ENCODE data around the gene GPR3.

GPR3 gene

DNA sequence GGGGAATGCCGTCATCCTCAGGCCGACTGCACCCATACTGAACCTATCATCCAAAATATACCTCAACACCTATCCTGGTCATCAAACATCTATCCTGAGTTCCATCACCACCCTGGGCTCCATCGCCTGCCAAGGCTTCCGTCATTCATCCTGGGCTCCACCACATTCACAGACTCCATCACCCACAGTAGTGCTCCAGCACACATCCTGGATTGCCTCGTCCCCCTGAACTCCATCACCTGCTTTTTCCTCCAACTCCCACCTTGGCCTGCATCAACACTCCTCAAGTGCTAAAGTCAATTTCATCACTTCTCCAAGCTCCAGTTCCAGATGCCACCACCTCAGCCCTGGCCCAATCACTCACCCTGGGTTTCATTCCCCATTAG, 33.5 kb upstream of the GPR3 start:
- no peak for FAIRE-seq

DNA sequence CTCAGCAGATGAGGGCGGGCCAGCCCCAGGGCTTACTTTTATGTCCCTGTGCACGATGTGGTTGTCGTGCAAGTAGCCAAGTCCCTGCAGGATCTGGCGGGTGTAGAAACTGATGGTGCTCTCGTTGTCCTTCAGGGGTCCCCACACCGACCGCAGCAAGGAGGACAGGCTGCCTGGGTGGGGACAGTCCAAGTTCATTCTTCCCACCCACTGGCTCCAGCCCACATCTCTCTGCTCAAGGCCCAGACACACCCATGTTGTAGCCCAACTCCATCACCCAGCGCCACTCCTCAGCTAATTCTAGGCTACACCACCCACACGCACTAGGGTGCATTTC, 32.6 kb upstream of the GPR3 start:
- no peak for FAIRE-seq

DNA sequence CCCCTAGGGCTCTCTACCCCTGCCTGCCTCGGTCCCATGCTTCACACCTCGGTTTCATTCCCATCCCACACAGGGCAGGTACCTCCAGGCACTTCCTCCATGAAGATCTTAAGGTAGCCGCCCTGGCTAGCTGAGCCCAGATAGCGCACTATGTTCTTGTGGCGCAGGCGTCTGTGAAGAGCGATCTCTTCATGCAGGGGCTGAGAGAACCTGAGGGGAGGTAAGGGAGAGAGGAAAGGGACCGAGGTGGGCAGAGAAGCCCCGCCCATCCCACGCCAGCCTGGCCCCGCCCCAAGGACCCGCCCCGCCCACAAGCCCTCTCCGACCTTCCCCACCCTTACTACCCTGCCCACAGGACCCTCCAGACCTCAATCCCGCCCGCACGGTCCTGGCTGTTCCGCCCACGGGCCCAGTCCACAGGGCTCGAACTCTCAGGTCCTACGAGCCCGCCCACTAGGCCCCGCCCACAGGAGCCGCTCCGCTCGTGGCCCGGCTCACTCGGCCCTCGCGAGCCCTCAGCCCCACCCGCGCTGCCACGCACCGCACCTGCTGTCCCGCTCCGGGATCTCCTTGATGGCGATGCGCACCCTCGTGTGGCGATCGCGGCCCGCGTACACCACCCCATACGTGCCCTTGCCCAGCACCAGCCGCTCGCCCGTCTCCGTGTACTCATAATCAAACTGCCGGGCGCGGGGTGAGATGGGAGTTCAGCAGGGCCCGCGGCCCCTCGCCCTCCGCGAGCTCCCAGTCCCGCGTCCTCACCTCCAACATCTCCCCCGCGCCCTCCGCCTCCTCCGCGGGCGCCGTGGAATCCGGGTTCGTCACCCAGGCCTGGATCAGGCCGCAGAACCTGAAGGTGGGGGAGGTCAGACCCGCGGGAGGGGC, 32.0 kb upstream of the GPR3 start:
- no peak for FAIRE-seq

DNA sequence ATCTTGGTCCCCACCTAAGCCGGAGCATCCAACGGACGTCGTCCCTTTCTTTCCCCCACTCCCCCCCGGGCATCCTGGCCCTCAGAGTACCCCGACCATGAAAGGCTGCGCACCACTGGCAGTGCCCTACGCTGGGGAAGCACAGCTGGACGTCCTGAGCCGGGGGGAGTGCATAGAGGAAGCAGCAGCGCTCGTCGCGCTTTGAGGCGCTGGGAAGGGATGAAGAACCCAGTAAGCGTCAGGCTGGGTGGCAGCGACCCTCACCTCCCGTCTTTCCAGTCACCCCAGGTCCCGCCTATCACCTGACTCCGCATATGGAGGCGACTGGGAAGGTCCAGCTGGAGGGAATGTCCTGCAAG, 31.4 kb upstream of the GPR3 start:
- no peak for FAIRE-seq

DNA sequence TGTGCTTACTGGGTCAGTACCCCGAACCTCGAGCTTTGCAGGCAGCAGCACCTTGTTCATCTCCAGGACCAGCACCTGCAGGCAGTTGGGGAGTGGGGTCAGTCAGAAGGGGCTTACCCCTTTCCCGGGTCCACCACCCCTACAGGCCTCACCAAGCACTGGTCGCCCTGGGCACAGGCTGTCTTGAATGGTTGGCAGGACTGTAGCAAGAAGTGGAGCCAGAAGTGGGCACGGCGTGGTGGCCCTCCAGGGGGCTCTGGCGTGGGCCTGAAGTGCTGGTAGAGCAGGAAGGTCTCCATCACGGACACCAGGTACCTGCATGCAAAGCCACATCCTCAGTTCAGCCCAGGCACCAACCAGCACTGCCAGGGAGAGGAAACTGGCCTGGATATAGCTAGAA, 30.9 kb upstream of the GPR3 start:
- no peak for FAIRE-seq

DNA sequence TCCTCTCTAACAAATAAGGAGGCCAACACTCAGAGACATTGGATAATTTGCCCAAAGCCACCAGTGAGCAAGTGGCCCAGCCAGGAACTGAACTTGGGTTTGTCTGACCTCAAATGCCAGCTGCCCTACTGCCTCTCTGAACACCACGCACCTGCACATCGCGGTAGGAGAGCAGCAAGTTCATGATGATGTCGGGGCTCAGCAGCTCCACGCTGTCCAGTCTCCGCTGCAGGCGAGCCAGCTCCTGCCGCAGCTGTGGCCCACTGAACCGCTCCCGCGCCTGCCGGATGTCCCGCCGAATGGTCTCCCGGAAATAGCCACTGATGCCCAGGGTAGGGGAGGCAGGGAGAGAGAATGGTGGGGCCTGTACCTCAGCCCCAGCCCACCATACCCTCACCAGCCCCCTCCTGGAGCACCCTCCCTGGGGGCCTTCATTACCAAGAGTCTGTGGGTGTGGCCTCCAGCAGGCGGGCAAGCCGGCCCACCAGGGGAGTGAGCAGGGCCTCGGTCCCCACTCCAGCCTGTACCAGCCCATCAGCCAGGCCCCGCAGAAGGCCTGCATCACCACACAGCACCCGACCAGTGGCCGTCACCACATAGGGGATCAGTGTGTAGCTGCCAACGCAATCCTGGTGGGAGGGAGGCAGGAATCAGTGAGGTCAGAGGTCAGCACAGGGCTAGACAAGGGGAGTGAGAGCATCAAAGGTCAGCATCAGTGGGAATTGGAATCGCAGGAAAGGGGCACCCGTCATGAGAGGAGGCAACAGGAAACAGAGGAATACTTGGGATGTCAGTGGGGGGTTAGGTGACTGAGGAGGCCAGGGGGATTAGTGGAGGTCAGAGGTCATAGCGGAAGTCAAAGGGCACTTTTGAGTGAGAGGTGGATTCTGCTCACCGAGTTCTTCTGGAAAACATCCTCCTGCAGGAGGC, 28.4 kb upstream of the GPR3 start:
- FAIRE-seq: no peak

DNA sequence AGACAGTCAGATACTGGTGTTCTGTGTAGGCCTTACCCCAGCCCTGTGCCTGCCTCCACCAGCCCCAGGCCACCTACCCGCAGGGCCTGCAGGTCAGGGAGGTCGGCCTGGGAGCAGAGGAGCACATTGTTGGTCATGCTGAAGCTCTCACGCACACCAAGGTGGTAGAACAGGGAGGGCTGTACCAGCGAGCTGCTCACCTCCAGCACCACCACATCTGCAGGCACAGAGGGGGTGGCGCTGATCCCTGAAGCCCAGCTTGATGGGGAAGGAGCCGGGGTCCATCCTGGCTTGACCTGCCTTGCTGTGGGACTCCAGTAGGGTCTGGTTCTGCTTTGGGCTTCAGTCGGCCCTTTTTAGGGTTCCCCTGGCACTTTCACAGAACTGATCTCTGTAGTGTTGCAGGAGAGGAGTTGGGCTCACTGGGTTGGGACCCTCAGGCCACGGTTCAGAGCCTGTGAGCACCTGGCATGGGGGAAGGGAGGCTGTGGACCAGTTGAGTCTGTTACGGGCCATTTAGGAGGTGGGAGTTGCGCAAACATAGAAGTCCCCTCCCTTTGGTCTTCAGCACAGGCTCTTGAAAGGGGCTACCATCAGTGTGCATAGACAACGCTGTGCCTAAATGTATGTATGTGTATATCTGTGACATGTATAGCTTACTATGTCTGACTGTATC, 27.6 kb upstream of the GPR3 start:
- no peak for FAIRE-seq

DNA sequence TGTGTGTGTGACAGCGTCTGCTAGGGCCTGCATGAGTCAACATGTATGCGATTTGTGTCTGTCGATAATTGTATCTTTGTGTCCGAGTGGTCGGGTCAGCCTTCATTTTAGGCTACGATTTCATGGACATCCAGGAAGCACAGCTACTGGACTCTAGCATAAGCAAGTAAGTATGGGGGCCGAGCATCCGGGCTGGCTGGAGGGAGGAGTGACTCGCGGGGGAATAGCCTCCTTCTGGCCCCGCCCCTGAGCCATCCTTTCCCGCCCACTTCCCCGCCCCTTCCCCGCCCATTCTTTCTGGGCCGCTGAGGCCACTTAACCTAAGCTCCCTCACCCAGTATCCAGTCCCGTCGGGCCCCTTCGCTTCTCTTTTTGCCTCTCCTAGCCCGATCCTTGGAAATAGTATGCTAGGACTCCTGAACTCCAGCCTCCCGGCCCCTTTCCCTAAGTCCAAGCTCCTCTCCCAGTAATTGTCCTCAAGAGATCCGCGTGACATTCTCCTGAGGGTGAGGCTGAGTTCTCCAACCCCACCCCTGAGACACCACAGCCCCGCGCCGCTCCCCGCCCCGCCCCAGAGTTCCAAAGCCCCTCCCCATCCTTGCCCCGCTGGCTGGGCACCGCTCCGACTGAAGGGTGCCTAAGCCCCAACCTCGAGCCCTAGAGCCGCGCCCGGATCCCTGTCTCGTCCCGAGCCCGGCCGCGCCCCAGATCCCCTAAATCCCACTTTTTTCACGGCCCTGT, 26.9 kb upstream of the GPR3 start:
- FAIRE-seq: no peak

DNA sequence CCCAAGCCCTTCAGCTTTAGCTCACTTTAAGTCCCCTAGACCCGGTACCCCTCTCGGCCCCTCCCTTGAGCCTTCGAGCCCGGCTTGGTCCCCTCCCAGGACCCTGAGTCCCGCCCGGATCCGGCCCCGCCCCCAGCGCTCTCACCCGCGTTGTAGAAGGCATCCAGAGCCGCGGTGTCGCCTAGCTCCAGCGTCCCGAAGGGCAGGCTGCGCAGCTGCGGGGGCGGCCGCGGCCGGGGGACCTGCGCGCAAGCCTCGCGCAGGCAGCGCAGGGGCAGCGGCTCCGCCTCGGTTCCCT, 26.4 kb upstream of the GPR3 start:
- no peak for FAIRE-seq

DNA sequence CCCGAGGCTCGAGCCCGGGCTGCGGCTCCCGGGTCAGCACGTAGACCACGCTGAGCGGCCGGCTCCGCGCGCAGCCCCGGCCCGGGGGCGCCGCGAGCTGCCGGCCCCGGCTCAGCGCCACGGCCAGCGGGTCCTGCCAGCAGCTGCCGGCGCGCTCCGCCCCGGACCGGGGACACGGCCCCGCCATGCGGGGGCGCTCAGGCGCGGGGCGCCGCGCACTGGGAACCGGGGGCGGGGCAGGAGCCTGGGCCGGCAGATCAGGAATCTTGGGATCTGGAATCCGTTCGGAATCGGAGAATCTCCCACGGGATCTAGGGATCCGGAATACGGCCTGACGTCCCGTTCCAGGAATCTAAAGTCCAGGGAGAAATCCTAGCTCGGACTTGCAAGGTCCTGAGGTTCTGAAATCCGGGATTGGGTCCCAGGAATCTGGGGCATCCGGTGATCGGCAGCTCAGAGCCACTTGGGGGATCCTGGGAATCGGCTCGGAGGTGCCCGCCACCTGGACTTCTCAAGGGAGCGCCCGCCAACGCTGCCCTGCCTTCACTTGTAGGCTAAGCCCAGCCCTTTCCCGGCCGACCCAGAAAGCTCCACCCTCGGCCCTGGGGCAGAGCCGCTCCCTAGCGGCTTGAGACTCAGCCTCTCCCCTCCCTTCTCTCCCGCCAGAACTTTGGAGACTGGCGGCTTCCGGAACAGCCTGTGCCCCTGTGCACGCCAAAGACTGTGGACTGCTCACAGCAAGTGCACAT, 25.8 kb upstream of the GPR3 start, which contains the start of gene MAP3K6:
MAP3K6 (minus strand) TSS at position 551 of the 749 bp plus-strand sequence; CDS start at position 187, 364 bp downstream.
- FAIRE-seq: no peak

DNA sequence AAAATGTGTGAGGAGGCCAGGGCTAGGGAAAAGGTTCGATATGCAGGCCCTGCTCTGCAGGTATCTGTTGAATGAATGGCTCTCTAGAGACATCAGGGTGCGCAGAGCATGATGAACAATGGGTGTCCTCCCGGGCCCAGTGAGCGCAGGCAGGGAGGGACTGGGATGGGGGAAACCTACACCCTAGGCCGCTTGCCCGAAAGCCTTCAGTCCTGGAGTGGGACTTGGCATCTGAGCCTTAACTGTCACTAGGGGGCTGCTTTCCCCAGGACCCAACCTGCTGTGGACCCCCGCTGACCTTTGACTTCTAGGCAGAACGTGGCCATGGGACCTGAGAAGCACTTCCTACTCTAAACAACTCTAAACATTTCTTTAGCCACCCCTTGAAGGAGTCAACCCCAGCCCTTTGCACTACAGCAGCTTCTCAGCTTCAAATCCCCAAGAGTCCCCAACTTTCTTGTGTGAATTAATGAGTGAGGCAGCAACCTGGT, 25.2 kb upstream of the GPR3 start:
- FAIRE-seq: no peak

DNA sequence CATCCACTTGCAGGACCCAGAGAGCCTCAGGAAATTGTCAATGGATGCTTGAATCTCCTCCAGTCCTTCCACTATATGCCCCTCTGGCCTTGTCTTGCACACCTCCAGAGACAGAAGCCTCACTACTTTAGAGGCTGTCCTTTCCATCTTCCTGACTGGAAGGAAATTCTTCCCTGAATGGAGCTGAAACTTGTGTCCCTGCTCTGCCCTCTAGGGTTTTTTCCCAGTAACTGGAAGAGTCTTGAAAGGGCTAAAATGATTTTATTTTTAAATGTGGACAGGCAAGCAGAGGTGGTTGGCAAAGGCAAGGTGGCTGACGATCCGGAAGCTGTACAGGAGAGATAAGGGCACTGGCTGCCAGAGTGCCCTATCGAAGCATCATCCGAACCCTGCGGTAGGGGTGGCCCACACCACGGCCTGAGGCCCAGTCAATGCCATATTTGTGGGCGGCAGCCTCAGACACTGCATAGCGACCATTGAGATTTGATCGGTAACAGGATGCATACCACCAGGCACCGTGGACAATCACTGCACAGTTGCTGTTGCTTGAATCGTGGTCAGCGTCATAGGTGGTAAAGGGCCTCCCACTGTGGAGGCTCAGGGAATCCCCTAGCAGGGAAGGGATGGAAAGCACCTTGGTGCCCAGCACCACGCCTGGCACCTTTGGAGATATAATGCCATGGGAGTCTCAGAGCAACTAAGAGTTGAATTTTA, 23.4 kb upstream of the GPR3 start:
- no peak for FAIRE-seq

DNA sequence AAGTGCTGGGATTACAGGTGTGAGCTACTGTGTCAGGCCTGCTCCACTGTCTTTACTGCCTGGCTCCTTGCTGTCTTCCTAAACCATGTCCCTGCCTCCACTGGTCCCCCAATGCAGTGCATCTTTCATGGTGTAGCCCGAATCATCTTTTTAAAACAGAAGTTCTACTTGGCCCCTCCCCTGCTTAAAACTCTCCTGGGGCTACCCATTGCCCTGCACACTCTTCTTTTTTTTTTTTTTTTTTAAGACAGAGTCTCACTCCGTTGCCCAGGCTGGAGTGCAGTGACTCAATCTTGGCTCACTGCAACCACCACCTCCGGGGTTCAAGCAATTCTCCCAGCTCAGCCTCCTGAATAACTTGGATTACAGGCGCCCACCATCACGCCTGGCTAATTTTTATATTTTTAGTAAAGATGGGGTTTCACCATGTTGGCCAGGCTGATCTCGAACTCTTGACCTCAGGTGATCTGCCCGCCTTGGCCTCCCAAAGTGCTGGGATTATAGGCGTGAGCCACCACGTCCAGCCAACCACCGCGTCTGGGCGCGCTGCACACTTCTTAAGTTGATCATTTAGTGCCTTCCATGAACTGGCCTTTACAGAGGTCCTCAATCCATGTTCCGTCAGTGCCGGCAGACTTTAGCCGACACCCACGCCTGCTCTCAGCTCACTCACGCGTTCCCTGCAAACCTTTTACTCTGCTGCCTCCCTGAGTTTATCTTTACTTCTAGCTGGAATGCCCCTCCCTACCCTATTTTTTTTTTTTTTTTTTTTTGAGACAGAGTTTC, 20.2 kb upstream of the GPR3 start:
- no peak for FAIRE-seq

DNA sequence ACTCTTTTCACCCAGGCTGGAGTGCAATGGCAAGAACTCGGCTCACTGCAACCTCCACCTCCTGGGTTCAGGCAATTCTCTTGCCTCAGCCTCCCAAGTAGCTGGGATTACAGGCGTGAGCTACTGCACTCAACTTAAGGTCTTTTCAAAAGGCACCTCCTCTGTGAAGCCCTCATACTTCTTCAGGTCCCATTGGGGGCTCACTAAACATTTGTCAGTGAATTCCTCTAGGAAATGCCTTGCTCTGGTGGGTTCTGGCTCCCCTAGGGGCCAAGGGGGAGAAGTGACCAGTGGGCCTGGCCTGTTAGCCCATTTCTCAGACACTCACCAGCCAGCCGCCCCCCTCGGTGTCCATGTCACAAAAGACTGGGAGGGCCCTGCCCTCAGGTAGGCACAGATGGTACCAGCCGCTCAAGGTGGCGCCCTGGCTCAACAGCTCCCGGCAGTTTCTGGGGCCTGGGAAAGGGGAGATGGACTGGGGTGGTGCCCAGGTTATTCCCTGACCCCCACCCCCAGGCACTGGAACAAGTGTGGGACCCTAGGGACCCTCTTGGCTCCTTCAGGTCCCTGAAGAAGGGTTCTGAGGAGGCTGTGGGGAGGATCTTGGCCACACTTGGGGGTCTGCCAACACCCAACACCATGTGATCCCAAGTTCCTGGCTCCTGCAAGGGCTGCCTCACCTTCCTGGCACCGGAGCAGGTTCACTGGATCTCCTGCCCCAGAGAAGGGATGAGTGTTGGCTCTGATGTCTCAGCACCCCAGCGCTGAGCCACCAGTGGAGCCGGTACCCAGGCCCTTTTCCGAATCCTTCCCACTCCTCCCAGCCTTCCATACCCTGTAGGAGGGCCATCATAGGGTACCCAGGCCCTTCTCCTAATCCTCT, 19.4 kb upstream of the GPR3 start:
- no peak for FAIRE-seq

DNA sequence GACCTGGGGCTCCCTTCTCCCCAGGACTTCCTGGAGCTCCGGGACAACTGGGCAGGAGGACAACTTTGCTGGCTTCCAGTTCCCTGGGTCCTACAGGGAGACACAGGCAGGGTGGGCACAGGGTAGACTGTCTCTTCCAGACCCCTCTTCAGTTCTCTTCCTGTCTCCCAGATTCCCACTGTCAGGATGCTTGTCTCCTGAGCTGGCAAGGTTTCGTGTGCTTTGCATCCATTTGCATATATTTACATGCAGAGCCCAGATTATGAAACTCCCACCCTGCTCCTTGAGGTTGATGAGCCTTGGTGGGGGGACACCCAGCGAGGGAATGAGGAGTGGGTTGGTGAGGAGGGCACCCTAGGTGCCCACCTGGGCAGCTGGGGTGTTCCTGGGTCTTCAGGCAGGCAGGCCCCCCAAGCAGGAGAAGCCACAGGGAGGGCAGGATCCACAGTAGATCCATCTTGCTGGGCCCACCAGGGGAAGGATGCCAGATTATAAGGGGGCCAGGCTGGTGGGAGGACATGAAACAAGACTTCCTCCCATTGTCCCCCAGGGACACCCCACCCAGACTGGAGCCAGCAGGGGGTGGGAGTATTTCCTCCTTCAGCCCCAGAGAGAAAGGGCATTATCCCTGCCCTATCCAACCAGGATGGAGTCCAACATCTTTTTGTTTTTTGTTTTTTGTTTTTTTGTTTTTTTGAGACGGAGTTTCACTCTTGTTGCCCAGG, 17.9 kb upstream of the GPR3 start, which contains the start of gene FCN3:
FCN3 (minus strand) TSS at position 463 of the 725 bp plus-strand sequence; CDS start at position 457, 6 bp downstream.
- no peak for FAIRE-seq

DNA sequence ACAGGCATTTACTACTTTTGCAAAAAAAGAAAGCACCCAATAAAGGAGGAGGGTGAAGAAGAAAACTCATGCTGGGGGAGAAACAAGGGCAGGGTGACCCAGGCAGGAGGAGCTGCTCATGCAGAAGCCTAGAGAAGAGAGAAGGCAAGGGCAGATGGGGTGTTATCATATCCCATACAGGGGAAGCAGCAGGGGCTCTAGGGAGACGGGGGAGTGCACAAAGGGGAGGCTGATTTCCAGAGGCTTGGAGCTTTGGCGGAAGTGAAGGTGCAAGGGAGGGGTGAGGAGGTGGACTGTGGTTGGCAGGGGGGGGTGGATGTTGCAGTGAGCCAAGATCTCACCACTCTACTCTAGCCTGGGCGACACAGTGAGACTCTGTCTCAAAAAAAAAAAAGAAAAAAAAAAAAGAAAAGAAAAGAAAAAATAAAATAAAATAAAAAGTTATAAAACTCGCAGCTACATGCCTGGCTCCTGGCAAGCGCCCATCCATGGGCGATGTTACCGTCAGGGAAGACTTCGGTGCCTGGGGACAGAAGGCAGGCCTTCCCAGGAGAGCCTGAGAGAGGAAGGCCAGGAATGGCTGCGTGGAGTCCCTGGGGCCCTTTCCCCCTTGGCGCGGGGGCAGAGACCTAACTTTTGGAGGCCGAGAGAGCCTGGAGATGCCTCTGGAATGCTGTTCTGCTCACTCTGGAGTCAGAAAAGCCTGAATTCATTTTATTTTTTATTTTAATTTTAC, 14.5 kb upstream of the GPR3 start:
- no peak for FAIRE-seq

DNA sequence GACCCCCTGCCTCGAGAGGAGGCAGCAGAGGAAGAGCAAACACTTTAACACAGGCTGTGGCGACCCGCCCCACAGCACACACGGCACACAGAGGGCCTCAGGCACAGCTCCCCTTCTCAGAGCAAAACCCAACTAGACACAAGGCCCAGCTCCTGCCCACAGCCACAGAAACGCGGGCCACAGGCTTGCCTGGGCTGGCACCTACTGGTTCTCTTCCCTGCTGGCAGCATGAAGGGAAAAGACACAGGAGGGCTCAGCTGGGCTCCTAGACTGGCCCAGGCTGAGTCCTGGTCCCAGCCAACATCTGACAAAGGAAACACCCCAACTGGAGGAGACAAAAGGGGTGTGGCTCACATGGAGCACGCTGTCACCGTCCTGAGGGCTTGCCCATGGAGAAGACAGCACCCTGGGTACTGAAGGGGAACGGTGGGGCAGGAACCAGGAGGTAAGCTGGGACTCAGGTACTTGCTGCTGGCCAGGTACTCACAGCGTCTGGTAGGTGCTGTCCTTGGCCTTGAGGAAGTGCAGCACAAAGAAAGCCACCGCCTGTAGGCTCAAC, 12.8 kb upstream of the GPR3 start:
- no peak for FAIRE-seq
